Brain microvascular endothelial cell (primary cell): ENCODE data around the gene MDM2.
"Not testable (repeated sequence)": the region's sequence is repeated elsewhere in the genome, so short reads cannot be mapped to it uniquely, and the experiment has no call there.

Experiments
- DNase-seq: peaks from one replicate; pipeline ENCODE4 v3.0.0-alpha.2; 2020
- H3K27ac ChIP-seq: fragments of 250-450 bp; sonication (Bioruptor Pico); 2 replicates; pipeline ENCODE4 v1.5.1; 2020; ENCODE audit warnings: mild to moderate bottlenecking, moderate library complexity
- H3K27me3 ChIP-seq: fragments of 250-450 bp; sonication (Bioruptor Pico); replicated peaks from 2 replicates; pipeline ENCODE4 v1.5.1; 2020; ENCODE audit warnings: mild to moderate bottlenecking
- H3K36me3 ChIP-seq: fragments of 250-450 bp; sonication (Bioruptor Pico); replicated peaks from 2 replicates; pipeline ENCODE4 v1.5.1; 2020; ENCODE audit warnings: mild to moderate bottlenecking
- H3K4me3 ChIP-seq: 2 replicates; pipeline ENCODE4 v1.5.1; 2011; ENCODE audit warnings: low read depth, mild to moderate bottlenecking, control low read depth, low read length, moderate library complexity
- in situ Hi-C: cut with HindIII; loops from 2 replicates; pipeline ENCODE4 v1.10.0; 2017; ENCODE audit warnings: low sequenced_read_pairs, low pct_ligation_motif_present
- TF ChIP-seq, protein P1 (sequence below): IDR thresholded peaks from 2 replicates; pipeline ENCODE4 v1.5.1; 2011; ENCODE audit warnings: low read depth, mild to moderate bottlenecking, moderate library complexity, low read length, control low read depth, inconsistent platforms; ENCODE audit errors: missing control alignments

MDM2 gene

GRCh38 chr12:68856510-68856909 is 48.5 kb downstream of the MDM2 start:
- H3K4me3 ChIP-seq: no peak overlapping the region
- TF ChIP-seq, protein P1, sequence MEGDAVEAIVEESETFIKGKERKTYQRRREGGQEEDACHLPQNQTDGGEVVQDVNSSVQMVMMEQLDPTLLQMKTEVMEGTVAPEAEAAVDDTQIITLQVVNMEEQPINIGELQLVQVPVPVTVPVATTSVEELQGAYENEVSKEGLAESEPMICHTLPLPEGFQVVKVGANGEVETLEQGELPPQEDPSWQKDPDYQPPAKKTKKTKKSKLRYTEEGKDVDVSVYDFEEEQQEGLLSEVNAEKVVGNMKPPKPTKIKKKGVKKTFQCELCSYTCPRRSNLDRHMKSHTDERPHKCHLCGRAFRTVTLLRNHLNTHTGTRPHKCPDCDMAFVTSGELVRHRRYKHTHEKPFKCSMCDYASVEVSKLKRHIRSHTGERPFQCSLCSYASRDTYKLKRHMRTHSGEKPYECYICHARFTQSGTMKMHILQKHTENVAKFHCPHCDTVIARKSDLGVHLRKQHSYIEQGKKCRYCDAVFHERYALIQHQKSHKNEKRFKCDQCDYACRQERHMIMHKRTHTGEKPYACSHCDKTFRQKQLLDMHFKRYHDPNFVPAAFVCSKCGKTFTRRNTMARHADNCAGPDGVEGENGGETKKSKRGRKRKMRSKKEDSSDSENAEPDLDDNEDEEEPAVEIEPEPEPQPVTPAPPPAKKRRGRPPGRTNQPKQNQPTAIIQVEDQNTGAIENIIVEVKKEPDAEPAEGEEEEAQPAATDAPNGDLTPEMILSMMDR: no peak
- in situ Hi-C loops: loop anchor here (25.0 kb wide), 2 partner anchors 206 to 406 kb away; no protein-coding TSS in a partner anchor
- H3K36me3 ChIP-seq: no peaks in the 10 kb centered on the region
- DNase-seq: no peak
- H3K27ac ChIP-seq: no peak overlapping the region
- no peaks in the 10 kb centered on the region for H3K27me3 ChIP-seq

DNA sequence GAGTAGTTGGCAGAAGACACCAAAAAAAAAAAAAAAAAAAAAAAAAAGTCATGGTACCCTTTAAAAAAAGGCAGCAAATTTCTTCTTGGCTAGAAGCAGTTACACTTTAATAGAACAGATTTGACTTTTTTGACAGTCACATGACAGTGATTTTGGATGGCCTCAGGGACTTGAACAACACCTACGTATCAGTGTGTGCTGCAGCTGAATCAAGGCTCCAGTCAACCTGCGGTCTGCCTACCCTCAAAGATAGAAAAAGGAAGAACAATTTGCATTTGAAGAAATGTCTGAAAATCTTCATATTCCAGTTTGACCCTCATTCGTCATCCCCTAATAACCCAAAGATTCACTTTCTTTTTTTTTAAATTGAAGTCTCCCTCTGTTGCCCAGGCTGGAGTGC is 53.9 kb downstream of the MDM2 start:
- DNase-seq: no peak
- in situ Hi-C loops: loop anchor here (25.0 kb wide), 2 partner anchors 200 to 400 kb away; no protein-coding TSS in a partner anchor
- H3K27ac ChIP-seq: no peak overlapping the region
- H3K27me3 ChIP-seq: no peaks in the 10 kb centered on the region
- H3K36me3 ChIP-seq: no peaks in the 10 kb centered on the region
- TF ChIP-seq, protein P1: no peak
- no peak overlapping the region for H3K4me3 ChIP-seq

DNA sequence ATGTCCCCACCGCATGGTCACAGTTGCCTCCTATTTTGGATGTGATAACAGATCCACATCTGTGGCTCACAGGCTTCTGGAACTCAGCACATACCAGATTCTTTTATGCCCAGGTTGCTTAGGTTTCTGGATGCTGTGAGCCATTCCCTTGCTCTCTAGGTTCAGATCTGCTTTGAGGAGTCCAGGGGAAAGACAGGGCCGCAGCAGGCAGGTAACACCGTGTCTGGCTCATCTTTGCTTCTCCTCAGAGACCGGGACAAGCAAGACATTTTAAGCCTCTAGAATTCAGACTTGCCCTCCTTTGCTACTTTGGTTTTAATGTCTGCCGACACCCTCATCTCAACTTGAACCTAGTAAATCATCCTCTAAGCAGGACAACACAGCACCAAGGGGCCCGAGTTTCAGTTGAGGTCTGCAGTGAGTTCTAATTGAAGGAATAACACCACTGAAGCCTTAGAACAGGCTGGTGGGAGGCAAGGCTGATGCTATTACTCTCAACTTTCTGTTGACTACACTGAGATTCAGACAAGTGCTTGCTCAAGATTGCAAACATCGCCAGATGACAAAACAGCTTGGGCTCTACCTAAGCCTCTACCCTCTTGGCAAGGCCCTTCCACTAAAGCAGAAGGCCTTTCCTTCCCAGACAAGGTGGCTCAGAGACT is 55.3 kb downstream of the MDM2 start:
- in situ Hi-C loops: loop anchor here (25.0 kb wide), 2 partner anchors 199 to 399 kb away; no protein-coding TSS in a partner anchor
- no peaks in the 10 kb centered on the region for H3K36me3 ChIP-seq
- no peak for DNase-seq
- H3K4me3 ChIP-seq: no peak overlapping the region
- TF ChIP-seq, protein P1: no peak
- no peaks in the 10 kb centered on the region for H3K27me3 ChIP-seq
- no peak overlapping the region for H3K27ac ChIP-seq

GRCh38 chr12:68863886-68864454 is 56.0 kb downstream of the MDM2 start:
- H3K27me3 ChIP-seq, H3K27ac ChIP-seq, H3K4me3 ChIP-seq, H3K36me3 ChIP-seq: not testable (repeated sequence)
- peak; percentile 53 for DNase-seq
- TF ChIP-seq, protein P1: peak; percentile 37
- in situ Hi-C loops: loop anchor here (25.0 kb wide), 2 partner anchors 198 to 398 kb away; no protein-coding TSS in a partner anchor

- TF ChIP-seq, protein P1: no peak
- H3K36me3 ChIP-seq: no peaks in the 10 kb centered on the region
- H3K27me3 ChIP-seq: no peaks in the 10 kb centered on the region
- no peak overlapping the region for H3K27ac ChIP-seq
- in situ Hi-C loops: loop anchor here (25.0 kb wide), 2 partner anchors 198 to 398 kb away; no protein-coding TSS in a partner anchor
- DNase-seq: no peak
- no peak overlapping the region for H3K4me3 ChIP-seq
Measured at GRCh38 chr12:68864604-68865003, 56.6 kb downstream of the MDM2 start.
